Measurements from ENCODE around the gene COQ9. TPM values are rescaled to one million over a fixed set of nuclear protein-coding genes. Genes with fewer than 3 reads are reported as not detected.

Gene COQ9
- total RNA-seq, 6 donors from 2014 or later: 33.1 to 47.1 (median 39.4) TPM

GRCh38 chr16:57502048-57502775 is 54.9 kb downstream of the COQ9 start:
- DNase-seq (peak in 1 of 2 donors; percentile 63), ATAC-seq (ENCODE audit: low FRiP score in 2 of 2) (peak; percentile 9 to 27)
- no peaks in the 10 kb centered on the region for H3K36me3 ChIP-seq
- H3K9me3 ChIP-seq: no peaks in the 10 kb centered on the region
- H3K4me1 ChIP-seq: peaks cover 5 to 28% (median 17%) of the 10 kb centered on the region in 4 donors
- H3K27ac ChIP-seq: no peak overlapping the region
- 56 to 57% methylated on average over 12 of the region's 12 CpGs for WGBS, 2 donors
- TF ChIP-seq CTCF (IDR thresholded peaks at IDR 0.05) (no peak), POLR2A (IDR thresholded peaks at IDR 0.05) (no peak), POLR2AphosphoS5 (IDR thresholded peaks at IDR 0.05) (no peak), EP300 (IDR thresholded peaks at IDR 0.05) (no peak)
- H3K27me3 ChIP-seq: no peaks in the 10 kb centered on the region
- no peak overlapping the region for H3K4me3 ChIP-seq

DNA sequence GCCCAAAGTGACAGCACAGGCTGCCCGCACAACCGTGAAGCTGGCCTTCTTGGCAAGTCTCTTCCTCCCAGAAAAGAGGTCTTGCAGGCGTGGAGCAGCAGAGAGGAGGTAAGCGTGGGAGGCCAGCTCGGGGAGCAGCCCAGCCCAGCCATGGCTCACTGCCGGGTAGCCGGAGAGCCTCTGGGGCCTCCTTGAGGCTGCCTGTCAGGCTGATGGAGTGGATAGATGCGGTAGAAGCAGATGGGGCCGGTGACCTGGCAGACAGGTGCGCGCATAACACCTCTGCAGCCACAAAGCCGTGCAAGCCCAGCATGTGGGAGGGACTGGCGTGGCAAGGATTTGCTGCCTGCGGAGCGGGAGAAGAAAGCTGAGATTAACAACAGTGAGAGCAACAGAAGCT is 56.1 kb downstream of the COQ9 start:
- no peak overlapping the region for H3K4me3 ChIP-seq
- no peaks in the 10 kb centered on the region for H3K27me3 ChIP-seq
- no peak for TF ChIP-seq POLR2AphosphoS5 (IDR thresholded peaks at IDR 0.05)
- TF ChIP-seq CTCF (IDR thresholded peaks at IDR 0.05): no peak
- TF ChIP-seq POLR2A (IDR thresholded peaks at IDR 0.05): no peak
- TF ChIP-seq EP300 (IDR thresholded peaks at IDR 0.05): no peak
- no peaks in the 10 kb centered on the region for H3K36me3 ChIP-seq
- no peak overlapping the region for H3K27ac ChIP-seq
- ATAC-seq (ENCODE audit: low FRiP score in 2 of 2): peak in 1 of 2 donors; percentile 27
- H3K9me3 ChIP-seq: no peaks in the 10 kb centered on the region
- DNase-seq: no peak
- WGBS, 2 donors: 67 to 73% methylated on average over 15 of the region's 15 CpGs
- H3K4me1 ChIP-seq: peaks cover 5 to 28% (median 17%) of the 10 kb centered on the region in 4 donors

- ATAC-seq (ENCODE audit: low FRiP score in 2 of 2): no peak
- H3K4me3 ChIP-seq: no peak overlapping the region
- 79 to 80% methylated on average over 5 to 6 of the region's 6 CpGs for WGBS, 2 donors
Measured at GRCh38 chr16:57504001-57504400, 56.7 kb downstream of the COQ9 start.

DNA sequence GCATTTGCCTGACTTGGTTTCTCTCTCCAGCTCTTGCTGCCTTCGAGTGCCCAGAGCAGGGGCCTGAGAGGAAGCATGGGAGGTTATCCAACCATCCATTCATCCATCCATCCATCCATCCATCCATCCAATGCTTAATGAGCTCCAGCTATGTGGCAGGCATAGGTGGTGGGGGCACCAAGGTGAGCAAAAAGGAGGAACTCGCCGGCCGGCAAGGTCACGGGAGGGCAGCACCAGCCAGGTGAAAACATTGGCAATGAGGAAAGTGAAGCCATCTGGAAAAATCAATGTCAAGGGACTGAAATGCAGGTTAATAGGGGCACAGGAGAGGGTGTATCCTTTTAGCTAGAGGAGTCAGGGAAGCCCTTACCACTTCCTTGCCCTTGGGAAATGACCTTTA is 57.2 kb downstream of the COQ9 start:
- no peaks in the 10 kb centered on the region for H3K9me3 ChIP-seq
- DNase-seq (no peak), ATAC-seq (ENCODE audit: low FRiP score in 2 of 2) (no peak)
- 92% methylated on average over 5 of the region's 5 CpGs for WGBS, 2 donors
- H3K36me3 ChIP-seq: no peaks in the 10 kb centered on the region
- peaks cover 5 to 28% (median 17%) of the 10 kb centered on the region in 4 donors for H3K4me1 ChIP-seq
- no peak overlapping the region for H3K27ac ChIP-seq
- H3K27me3 ChIP-seq: no peaks in the 10 kb centered on the region
- no peak overlapping the region for H3K4me3 ChIP-seq
- TF ChIP-seq POLR2A (IDR thresholded peaks at IDR 0.05) (no peak), POLR2AphosphoS5 (IDR thresholded peaks at IDR 0.05) (no peak), EP300 (IDR thresholded peaks at IDR 0.05) (no peak), CTCF (IDR thresholded peaks at IDR 0.05) (no peak)

More at GRCh38 chr16:57504001-57504400, 56.7 kb downstream of the COQ9 start:
- TF ChIP-seq CTCF (IDR thresholded peaks at IDR 0.05) (no peak), POLR2A (IDR thresholded peaks at IDR 0.05) (no peak), EP300 (IDR thresholded peaks at IDR 0.05) (no peak), POLR2AphosphoS5 (IDR thresholded peaks at IDR 0.05) (no peak)
- Histone ChIP-seq H3K36me3 (no peaks in the 10 kb centered on the region), H3K4me1 (peaks cover 5 to 28% (median 17%) of the 10 kb centered on the region in 4 donors), H3K9me3 (no peaks in the 10 kb centered on the region), H3K27me3 (no peaks in the 10 kb centered on the region), H3K27ac (no peak overlapping the region)
- DNase-seq: no peak

GRCh38 chr16:57505169-57505568 is 57.9 kb downstream of the COQ9 start:
- no peak overlapping the region for H3K27ac ChIP-seq
- DNase-seq: no peak
- WGBS, 2 donors: 81 to 83% methylated on average over 6 of the region's 6 CpGs
- ATAC-seq (ENCODE audit: low FRiP score in 2 of 2): no peak
- no peaks in the 10 kb centered on the region for H3K9me3 ChIP-seq
- peaks cover 5 to 28% (median 17%) of the 10 kb centered on the region in 4 donors for H3K4me1 ChIP-seq
- no peaks in the 10 kb centered on the region for H3K27me3 ChIP-seq
- H3K36me3 ChIP-seq: no peaks in the 10 kb centered on the region
- TF ChIP-seq CTCF (IDR thresholded peaks at IDR 0.05) (no peak), POLR2AphosphoS5 (IDR thresholded peaks at IDR 0.05) (no peak), EP300 (IDR thresholded peaks at IDR 0.05) (no peak), POLR2A (IDR thresholded peaks at IDR 0.05) (no peak)
- H3K4me3 ChIP-seq: no peak overlapping the region
